Mesothelial cell of epicardium (in vitro differentiated cells): Measurements from ENCODE around the gene TMPRSS4. TPM values are rescaled to one million over a fixed set of nuclear protein-coding genes. Genes with fewer than 3 reads are reported as not detected.

Experiments used
- DNase-seq, 2 experiments: peaks; one replicate each; pipeline ENCODE4 v3.0.0; 2021; ENCODE audit warnings: low spot score in 2 of 2; ENCODE audit not compliant: unreplicated experiment in 2 of 2
- H3K27ac Mint-ChIP-seq: 2 replicates; pipeline ENCODE4 v1.8.0; 2021; ENCODE audit warnings: mixed read lengths
- H3K27me3 Mint-ChIP-seq: 2 replicates; pipeline ENCODE4 v1.8.0; 2021; ENCODE audit warnings: low read depth, mixed read lengths
- H3K36me3 Mint-ChIP-seq: 2 replicates; pipeline ENCODE4 v1.8.0; 2021; ENCODE audit warnings: mixed read lengths
- H3K4me1 Mint-ChIP-seq: 2 replicates; pipeline ENCODE4 v1.8.0; 2021; ENCODE audit warnings: mixed read lengths
- H3K4me3 Mint-ChIP-seq: 2 replicates; pipeline ENCODE4 v1.8.0; 2021; ENCODE audit warnings: mild to moderate bottlenecking, moderate library complexity, mixed read lengths
- H3K9me3 Mint-ChIP-seq: 2 replicates; pipeline ENCODE4 v1.8.0; 2021; ENCODE audit warnings: mixed read lengths
- total RNA-seq: library from RNA; stranded (reverse); gene quantifications from 3 replicates; pipeline ENCODE4 v1.2.1, GENCODE V29; 2021
- TF ChIP-seq, protein P1 (sequence below): fragments of 200-600 bp; sonication (generic); IDR thresholded peaks from one replicate; pipeline ENCODE4 v1.5.0; 2021; ENCODE audit warnings: antibody characterized with exemption; ENCODE audit not compliant: unreplicated experiment

The TMPRSS4 gene
- total RNA-seq, 1 donor from 2014 or later: 0.94 TPM

DNA sequence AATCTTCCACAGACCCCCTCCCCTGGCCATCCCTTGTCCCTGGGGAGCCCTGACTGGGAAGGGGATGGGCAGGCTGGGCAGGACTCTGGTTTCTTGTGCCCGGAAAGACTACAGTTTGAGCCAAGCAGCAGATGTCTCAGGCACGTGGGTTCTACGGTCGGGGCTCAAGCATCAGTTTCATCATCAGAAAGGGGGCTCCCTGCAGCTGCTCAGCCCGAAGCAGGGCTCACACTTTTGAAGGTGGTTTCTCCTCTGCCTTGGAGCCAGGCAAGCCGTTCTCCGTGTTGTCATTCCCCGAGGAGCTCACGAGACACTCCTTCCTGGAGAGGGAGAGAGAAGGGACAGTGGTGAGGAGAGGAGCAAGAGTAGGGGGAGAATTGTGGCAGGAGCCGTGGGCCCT is 59.9 kb downstream of the TMPRSS4 start:
- Mint-ChIP-seq H3K4me3 (no peak overlapping the region), H3K36me3 (no peaks in the 10 kb centered on the region), H3K27me3 (peaks cover 71% of the 10 kb centered on the region), H3K4me1 (no peaks in the 10 kb centered on the region), H3K27ac (no peak overlapping the region), H3K9me3 (no peaks in the 10 kb centered on the region)
- DNase-seq: no peak
- TF ChIP-seq, protein P1, sequence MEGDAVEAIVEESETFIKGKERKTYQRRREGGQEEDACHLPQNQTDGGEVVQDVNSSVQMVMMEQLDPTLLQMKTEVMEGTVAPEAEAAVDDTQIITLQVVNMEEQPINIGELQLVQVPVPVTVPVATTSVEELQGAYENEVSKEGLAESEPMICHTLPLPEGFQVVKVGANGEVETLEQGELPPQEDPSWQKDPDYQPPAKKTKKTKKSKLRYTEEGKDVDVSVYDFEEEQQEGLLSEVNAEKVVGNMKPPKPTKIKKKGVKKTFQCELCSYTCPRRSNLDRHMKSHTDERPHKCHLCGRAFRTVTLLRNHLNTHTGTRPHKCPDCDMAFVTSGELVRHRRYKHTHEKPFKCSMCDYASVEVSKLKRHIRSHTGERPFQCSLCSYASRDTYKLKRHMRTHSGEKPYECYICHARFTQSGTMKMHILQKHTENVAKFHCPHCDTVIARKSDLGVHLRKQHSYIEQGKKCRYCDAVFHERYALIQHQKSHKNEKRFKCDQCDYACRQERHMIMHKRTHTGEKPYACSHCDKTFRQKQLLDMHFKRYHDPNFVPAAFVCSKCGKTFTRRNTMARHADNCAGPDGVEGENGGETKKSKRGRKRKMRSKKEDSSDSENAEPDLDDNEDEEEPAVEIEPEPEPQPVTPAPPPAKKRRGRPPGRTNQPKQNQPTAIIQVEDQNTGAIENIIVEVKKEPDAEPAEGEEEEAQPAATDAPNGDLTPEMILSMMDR: no peak

DNA sequence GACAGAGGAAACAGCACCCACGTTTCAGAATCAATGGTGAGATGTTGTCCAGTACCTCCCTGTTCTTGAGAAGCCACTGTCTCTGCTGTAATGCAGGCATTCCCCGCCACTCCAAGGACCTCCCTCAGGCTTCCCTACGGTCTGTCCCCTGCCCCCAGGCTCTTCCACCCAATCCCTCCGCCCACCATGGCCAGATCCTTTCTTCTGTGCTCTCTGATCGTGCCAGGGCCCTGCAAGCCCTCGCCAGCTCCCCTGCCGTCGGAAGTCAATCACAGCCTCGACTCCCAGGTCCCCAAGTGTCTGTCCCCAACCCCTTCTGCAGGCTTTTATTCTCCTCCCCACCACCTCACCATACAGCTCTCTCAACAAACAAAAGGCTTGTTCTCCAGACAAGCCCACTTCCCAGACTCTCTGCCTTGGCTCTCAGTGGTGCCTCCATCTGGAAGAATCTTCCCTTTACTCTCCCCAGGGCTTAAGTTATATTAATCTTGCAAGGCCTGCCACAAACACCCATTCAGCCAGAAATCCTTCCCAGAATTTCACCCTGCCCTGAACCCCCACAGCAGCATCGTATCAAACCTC is 62.1 kb downstream of the TMPRSS4 start:
- Mint-ChIP-seq H3K27me3 (peaks cover 88% of the 10 kb centered on the region), H3K27ac (no peak overlapping the region), H3K9me3 (no peaks in the 10 kb centered on the region), H3K4me1 (no peaks in the 10 kb centered on the region), H3K36me3 (no peaks in the 10 kb centered on the region), H3K4me3 (no peak overlapping the region)
- DNase-seq: no peak
- TF ChIP-seq, protein P1: no peak

DNA sequence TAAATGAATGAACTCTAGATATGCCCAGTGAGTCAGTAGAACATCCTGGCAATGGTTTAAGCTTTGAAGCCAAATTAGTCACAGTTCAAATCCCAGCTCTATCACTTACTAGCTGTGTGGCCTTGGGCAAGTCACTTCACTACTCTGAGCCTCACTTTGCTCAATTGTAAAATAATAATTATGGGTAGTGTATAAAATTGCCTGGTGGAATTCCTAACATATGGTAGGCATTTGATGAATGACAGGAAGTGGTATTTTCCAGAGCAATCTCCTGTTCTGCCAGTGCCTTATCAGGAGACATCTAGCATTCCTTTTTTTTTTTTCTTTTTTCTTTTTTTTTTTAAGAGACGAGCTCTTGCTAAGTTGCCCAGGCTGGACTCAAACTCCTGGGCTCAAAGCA is 62.7 kb downstream of the TMPRSS4 start:
- no peak overlapping the region for H3K27ac Mint-ChIP-seq
- TF ChIP-seq, protein P1: no peak
- no peak for DNase-seq
- H3K4me1 Mint-ChIP-seq: no peaks in the 10 kb centered on the region
- H3K9me3 Mint-ChIP-seq: no peaks in the 10 kb centered on the region
- H3K27me3 Mint-ChIP-seq: peaks cover 88% of the 10 kb centered on the region
- no peaks in the 10 kb centered on the region for H3K36me3 Mint-ChIP-seq
- H3K4me3 Mint-ChIP-seq: no peak overlapping the region

DNA sequence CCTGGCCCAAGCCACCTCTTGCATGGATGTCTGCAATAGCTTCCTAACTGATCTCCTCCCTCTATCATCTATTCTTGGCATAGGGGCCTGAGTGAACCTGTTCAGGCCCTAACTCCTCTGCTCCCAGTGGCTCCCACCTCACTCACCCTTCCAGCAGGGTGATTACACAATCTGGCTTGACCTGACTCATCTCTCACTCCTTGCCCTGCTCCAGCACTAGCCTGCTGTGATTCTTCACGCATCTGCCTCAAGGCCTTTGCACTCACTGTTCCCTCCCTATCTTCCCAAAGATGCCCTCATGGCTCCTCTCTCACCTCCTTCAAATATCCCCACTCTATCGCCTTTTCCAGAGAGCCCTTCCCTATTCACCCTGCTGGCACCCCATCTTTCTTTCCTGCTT is 65.2 kb downstream of the TMPRSS4 start:
- H3K4me3 Mint-ChIP-seq: no peak overlapping the region
- H3K27me3 Mint-ChIP-seq: peaks cover 91% of the 10 kb centered on the region
- no peaks in the 10 kb centered on the region for H3K9me3 Mint-ChIP-seq
- TF ChIP-seq, protein P1: no peak
- no peaks in the 10 kb centered on the region for H3K36me3 Mint-ChIP-seq
- no peak for DNase-seq
- H3K4me1 Mint-ChIP-seq: no peaks in the 10 kb centered on the region
- no peak overlapping the region for H3K27ac Mint-ChIP-seq

DNA sequence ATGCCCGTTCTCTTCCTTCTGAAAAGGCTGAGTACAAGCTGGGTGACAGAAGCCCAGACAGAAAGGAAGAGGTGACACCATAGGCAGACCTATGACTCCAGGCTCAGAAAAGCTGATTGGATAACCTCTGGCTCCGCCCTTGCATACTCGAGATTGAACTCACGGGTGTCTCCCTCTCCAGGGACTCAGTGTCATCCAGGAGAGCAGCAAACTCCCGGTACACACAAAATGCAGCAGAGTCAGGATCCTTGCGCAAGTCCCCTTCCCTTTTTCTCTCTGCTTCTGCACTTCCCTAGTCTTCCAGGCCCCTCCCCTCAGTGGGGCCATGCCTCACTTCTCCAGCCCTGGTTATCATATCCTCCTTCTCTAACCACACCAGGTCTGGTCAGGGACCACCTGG is 65.9 kb downstream of the TMPRSS4 start:
- Mint-ChIP-seq H3K9me3 (no peaks in the 10 kb centered on the region), H3K4me3 (no peak overlapping the region), H3K27me3 (peaks cover 91% of the 10 kb centered on the region), H3K27ac (no peak overlapping the region), H3K4me1 (peaks cover 6% of the 10 kb centered on the region), H3K36me3 (no peaks in the 10 kb centered on the region)
- TF ChIP-seq, protein P1: no peak
- no peak for DNase-seq
